ENCODE results near the gene OR5AU1.

Gene OR5AU1

DNA sequence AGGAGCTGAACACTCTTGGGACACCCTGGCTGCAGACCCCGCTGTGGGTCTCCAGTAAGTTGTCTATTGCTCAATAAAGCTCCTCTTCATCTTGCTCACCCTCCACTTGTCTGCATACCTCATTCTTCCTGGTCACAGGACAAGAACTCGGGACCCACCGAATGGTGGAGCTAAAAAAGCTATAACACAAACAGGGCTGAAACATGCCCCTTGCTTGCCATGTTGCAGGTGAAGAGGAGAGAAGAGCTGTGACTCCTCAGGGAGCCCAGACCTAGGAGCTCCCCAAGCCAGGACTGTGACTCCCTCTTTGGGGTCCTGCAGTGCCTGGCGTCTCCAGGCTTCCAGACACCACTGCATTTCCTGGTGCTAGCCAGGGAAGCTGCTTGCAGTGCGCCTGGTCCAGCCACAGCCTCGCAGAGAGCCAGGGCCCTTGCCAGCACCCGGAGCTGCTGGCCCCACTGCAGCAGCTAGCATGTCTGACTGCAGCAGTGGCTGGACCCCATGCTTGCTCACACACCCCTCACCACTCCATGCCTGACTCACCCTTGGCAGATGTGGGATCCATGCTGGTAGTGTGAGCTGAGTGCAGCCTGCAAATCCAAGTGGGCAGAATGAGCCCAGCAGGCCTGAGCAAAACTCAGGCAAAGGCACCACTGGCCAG, 37.1 kb upstream of the OR5AU1 start:
- DNase-seq (ENCODE audit: low spot score), result no peak
- TF ChIP-seq, protein P1, sequence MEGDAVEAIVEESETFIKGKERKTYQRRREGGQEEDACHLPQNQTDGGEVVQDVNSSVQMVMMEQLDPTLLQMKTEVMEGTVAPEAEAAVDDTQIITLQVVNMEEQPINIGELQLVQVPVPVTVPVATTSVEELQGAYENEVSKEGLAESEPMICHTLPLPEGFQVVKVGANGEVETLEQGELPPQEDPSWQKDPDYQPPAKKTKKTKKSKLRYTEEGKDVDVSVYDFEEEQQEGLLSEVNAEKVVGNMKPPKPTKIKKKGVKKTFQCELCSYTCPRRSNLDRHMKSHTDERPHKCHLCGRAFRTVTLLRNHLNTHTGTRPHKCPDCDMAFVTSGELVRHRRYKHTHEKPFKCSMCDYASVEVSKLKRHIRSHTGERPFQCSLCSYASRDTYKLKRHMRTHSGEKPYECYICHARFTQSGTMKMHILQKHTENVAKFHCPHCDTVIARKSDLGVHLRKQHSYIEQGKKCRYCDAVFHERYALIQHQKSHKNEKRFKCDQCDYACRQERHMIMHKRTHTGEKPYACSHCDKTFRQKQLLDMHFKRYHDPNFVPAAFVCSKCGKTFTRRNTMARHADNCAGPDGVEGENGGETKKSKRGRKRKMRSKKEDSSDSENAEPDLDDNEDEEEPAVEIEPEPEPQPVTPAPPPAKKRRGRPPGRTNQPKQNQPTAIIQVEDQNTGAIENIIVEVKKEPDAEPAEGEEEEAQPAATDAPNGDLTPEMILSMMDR (IDR thresholded peaks at IDR 0.05; ENCODE audit: extremely low read depth, insufficient read depth, missing control alignments), result no peak
- in situ Hi-C loops (cut with MboI; ENCODE audit: low pct_unique_long_range_greater_than_20kb, low sequenced_read_pairs, unreplicated experiment), result no loop called here

DNA sequence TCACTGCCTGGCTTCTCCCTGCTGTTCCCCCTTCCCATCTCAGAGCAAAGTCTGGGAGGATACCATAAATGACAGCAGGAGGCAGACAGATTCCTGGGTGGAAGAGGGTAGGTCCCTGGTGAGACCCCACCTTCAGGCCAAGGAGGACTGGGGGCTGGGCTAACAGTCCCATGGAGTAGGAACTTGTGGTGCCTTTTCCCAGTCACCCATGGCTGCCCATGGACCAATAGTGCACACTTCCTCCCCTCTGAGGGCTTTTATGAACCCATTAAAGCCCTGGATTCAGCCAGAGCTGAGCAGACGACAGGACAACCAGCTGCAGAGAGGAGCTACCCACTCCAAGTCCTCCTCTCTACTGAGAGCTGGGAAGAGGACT, 36.6 kb upstream of the OR5AU1 start:
- in situ Hi-C loops (cut with MboI; ENCODE audit: low pct_unique_long_range_greater_than_20kb, low sequenced_read_pairs, unreplicated experiment), result no loop called here
- TF ChIP-seq, protein P1 (IDR thresholded peaks at IDR 0.05; ENCODE audit: extremely low read depth, insufficient read depth, missing control alignments), result no peak
- no peak for DNase-seq (ENCODE audit: low spot score)

DNA sequence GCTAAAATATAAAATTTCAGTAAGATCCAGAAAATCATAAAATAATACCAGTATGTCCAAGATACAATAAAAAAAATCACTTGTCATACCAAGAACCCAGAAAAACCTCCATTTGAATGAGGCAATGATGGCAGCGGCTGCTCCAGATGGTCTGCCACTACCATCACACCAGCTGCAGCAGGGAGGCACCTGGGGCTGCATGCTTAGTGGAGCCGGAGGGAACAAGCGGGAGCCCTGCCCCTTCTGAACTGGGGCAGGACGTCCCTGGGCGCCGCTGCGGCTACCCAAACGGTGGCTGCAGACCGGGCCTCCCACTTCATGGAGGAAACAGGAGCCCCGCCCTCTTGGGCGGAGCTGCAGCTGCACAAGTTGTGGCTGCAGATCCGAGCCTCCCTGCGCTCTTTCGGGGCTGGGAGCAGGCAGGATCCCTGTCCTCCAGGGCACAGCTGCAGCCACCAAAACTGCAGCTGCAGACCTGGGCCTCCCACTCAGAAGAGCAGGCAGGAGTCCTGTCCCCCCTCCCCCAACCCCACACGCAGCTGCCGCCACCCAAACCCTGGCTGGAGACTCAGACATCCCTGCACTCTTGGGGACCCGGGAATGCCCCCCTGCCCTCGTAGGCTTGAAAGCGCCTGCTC, 36.1 kb upstream of the OR5AU1 start:
- in situ Hi-C loops (cut with MboI; ENCODE audit: low pct_unique_long_range_greater_than_20kb, low sequenced_read_pairs, unreplicated experiment), result no loop called here
- peak; percentile 64 for DNase-seq (ENCODE audit: low spot score)
- TF ChIP-seq, protein P1 (IDR thresholded peaks at IDR 0.05; ENCODE audit: extremely low read depth, insufficient read depth, missing control alignments), result no peak

DNA sequence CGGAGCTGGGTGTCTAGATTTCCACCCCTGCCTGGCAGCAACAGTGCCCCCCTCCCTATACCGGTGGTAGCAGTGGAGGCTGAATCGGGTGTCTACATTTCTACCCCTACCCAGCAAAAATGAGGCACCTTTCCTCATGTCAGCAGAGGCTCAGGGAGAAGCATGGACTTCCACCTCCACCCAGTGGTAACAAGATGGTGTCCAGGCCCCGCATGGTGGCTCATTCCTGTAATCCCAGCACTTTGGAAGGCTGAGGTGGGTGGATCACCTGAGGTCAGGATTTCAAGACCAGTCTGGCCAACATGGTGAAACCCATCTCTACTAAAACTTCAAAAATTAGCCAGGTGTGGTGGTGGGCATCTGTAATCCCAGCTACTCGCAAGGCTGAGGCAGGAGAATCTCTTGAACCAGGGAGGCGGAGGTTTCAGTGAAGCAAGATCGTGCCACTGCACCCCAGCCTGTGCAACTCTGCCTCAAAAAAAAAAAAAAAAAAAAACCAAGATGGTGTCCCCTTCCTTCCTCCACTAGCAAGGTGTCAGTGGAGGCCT, 35.5 kb upstream of the OR5AU1 start:
- TF ChIP-seq, protein P1 (IDR thresholded peaks at IDR 0.05; ENCODE audit: extremely low read depth, insufficient read depth, missing control alignments), result no peak
- in situ Hi-C loops (cut with MboI; ENCODE audit: low pct_unique_long_range_greater_than_20kb, low sequenced_read_pairs, unreplicated experiment), result no loop called here
- DNase-seq (ENCODE audit: low spot score), result no peak

DNA sequence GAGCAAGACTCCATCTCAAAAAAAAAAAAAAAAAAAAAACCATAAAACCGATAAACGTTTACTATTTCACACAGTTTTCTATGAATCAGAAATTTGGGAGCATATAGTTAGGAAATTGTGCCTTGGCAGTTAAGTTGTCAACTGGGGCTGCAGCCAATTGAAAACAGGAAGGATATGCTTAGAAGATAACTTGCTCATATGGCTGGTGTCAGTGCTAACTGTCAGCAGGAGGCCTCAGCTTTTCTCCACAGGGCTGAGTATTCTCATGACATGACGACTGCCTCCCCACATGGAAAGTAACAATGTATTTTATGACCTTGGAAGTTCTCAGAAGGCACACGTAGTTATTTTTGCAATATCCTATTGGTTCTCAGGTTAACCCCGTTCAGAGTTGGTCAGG, 29.6 kb upstream of the OR5AU1 start:
- TF ChIP-seq, protein P1 (IDR thresholded peaks at IDR 0.05; ENCODE audit: extremely low read depth, insufficient read depth, missing control alignments), result no peak
- DNase-seq (ENCODE audit: low spot score), result no peak
- in situ Hi-C loops (cut with MboI; ENCODE audit: low pct_unique_long_range_greater_than_20kb, low sequenced_read_pairs, unreplicated experiment), result no loop called here

DNA sequence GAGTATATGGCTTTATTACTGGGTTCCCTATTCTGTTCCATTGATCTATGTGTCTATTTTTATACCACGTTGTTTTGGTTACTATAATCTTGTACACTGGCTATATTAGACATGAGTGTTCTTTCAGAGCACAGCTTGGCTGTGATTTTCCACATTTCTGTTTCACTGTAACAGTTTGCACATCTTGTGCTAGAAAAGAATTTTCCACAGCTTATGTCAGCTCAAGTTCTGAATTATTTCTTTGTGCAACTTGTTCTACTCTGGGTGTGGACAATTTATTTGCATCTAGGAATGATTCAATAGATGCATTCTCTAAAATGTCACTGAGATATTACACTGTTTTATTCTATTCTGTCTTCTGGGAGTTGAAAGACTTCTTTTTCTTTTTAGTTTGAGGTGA, 28.4 kb upstream of the OR5AU1 start:
- TF ChIP-seq, protein P1 (IDR thresholded peaks at IDR 0.05; ENCODE audit: extremely low read depth, insufficient read depth, missing control alignments), result no peak
- no peak for DNase-seq (ENCODE audit: low spot score)
- in situ Hi-C loops (cut with MboI; ENCODE audit: low pct_unique_long_range_greater_than_20kb, low sequenced_read_pairs, unreplicated experiment), result no loop called here
